Measurements from ENCODE around the gene MNT.

The MNT gene

GRCh38 chr17:2372681-2373080 is 28.2 kb downstream of the MNT start:
- DNase-seq (ENCODE audit: extremely low spot score): no peak
- TF ChIP-seq CTCF (IDR thresholded peaks at IDR 0.05; ENCODE audit: control extremely low read depth, extremely low read depth, low read depth, missing control alignments): no peak
- CTCF ChIA-PET: interaction anchor here (2.5 kb wide), 1 partner anchor 10 kb away, joined by 21 read pairs; no protein-coding TSS in a partner anchor
- POLR2A ChIA-PET: no interaction called here

- no peak for DNase-seq (ENCODE audit: extremely low spot score)
- ChIA-PET CTCF (interaction anchor here (2.5 kb wide), 1 partner anchor 11 kb away, joined by 21 read pairs; no protein-coding TSS in a partner anchor), POLR2A (no interaction called here)
- TF ChIP-seq CTCF (IDR thresholded peaks at IDR 0.05; ENCODE audit: control extremely low read depth, extremely low read depth, low read depth, missing control alignments): no peak
Observed at GRCh38 chr17:2372180-2372579, 28.7 kb downstream of the MNT start.

- POLR2A ChIA-PET: no interaction called here
Observed at GRCh38 chr17:2371183-2372130, 29.4 kb downstream of the MNT start.

GRCh38 chr17:2370211-2370589 is 30.7 kb downstream of the MNT start:
- ChIA-PET CTCF (interaction anchor here (1.8 to 4.2 kb wide), 4 partner anchors 12 to 47 kb away, joined by 6 to 39 read pairs (median 12); no protein-coding TSS in a partner anchor), POLR2A (no interaction called here)
- TF ChIP-seq CTCF (IDR thresholded peaks at IDR 0.05; ENCODE audit: control extremely low read depth, extremely low read depth, low read depth, missing control alignments): no peak
- DNase-seq (ENCODE audit: extremely low spot score): no peak

More at GRCh38 chr17:2371183-2372130, 29.4 kb downstream of the MNT start:
- no peak for TF ChIP-seq CTCF (IDR thresholded peaks at IDR 0.05; ENCODE audit: control extremely low read depth, extremely low read depth, low read depth, missing control alignments)
- CTCF ChIA-PET: interaction anchor here (1.2 to 4.2 kb wide), 3 partner anchors 11 to 126 kb away, joined by 3 to 39 read pairs (median 17); no protein-coding TSS in a partner anchor
- DNase-seq (ENCODE audit: extremely low spot score): no peak

GRCh38 chr17:2369551-2370210 is 31.2 kb downstream of the MNT start:
- CTCF ChIA-PET: interaction anchor here (0.8 to 4.2 kb wide), 5 partner anchors 10 to 47 kb away, joined by 3 to 39 read pairs (median 7); no protein-coding TSS in a partner anchor
- POLR2A ChIA-PET: no interaction called here
- TF ChIP-seq CTCF (IDR thresholded peaks at IDR 0.05; ENCODE audit: control extremely low read depth, extremely low read depth, low read depth, missing control alignments): no peak
- no peak for DNase-seq (ENCODE audit: extremely low spot score)

GRCh38 chr17:2369039-2369438 is 31.8 kb downstream of the MNT start:
- POLR2A ChIA-PET: no interaction called here
- CTCF ChIA-PET: interaction anchor here (0.8 to 4.2 kb wide), 5 partner anchors 10 to 48 kb away, joined by 3 to 39 read pairs (median 7); no protein-coding TSS in a partner anchor
- no peak for DNase-seq (ENCODE audit: extremely low spot score)

More at GRCh38 chr17:2369039-2369438, 31.8 kb downstream of the MNT start:
- TF ChIP-seq CTCF (IDR thresholded peaks at IDR 0.05; ENCODE audit: control extremely low read depth, extremely low read depth, low read depth, missing control alignments): no peak

Data from GM10248 (cell line).